HFFc6 (cell line): ENCODE data around the gene EEF1AKMT1. TPM values are rescaled to one million over a fixed set of nuclear protein-coding genes. Genes with fewer than 3 reads are reported as not detected.

Experiments used
- DNase-seq: peaks from one replicate; pipeline ENCODE4 v3.0.0-alpha.2; 2018
- H3K27ac Mint-ChIP-seq: 2 replicates; pipeline ENCODE4 v1.8.0; 2020; ENCODE audit warnings: mild to moderate bottlenecking, mixed read lengths
- H3K27me3 Mint-ChIP-seq: 2 replicates; pipeline ENCODE4 v1.8.0; 2021; ENCODE audit warnings: mild to moderate bottlenecking, moderate library complexity, mixed read lengths; ENCODE audit not compliant: insufficient read depth
- H3K36me3 Mint-ChIP-seq: 2 replicates; pipeline ENCODE4 v1.8.0; 2021; ENCODE audit warnings: low read depth, mixed read lengths
- H3K4me1 Mint-ChIP-seq: 2 replicates; pipeline ENCODE4 v1.8.0; 2020; ENCODE audit warnings: low read depth, mixed read lengths
- H3K4me3 Mint-ChIP-seq: 2 replicates; pipeline ENCODE4 v1.8.0; 2020; ENCODE audit warnings: mild to moderate bottlenecking, moderate library complexity, mixed read lengths
- H3K9me3 Mint-ChIP-seq: 2 replicates; pipeline ENCODE4 v1.8.0; 2020; ENCODE audit warnings: mild to moderate bottlenecking, mixed read lengths
- total RNA-seq, 6 experiments: library from RNA; stranded (reverse); fragmentation: NEBNext Ultra II Directional; extraction: Animal tissue kit (Norgen Biotek cat#: 25700); gene quantifications; 2 replicates in 1 of 6; 3 replicates in 5 of 6; pipeline ENCODE4 v1.2.3, GENCODE V29; 2021
- TF ChIP-seq, protein P1 (sequence below): fragments of 200-600 bp; sonication (generic); IDR thresholded peaks from 2 replicates; pipeline ENCODE4 v1.5.0; 2021; ENCODE audit warnings: antibody characterized with exemption, mild to moderate bottlenecking

The EEF1AKMT1 gene
- total RNA-seq, 6 experiments from 2014 or later: 10.7 to 17.1 (median 13.0) TPM

DNA sequence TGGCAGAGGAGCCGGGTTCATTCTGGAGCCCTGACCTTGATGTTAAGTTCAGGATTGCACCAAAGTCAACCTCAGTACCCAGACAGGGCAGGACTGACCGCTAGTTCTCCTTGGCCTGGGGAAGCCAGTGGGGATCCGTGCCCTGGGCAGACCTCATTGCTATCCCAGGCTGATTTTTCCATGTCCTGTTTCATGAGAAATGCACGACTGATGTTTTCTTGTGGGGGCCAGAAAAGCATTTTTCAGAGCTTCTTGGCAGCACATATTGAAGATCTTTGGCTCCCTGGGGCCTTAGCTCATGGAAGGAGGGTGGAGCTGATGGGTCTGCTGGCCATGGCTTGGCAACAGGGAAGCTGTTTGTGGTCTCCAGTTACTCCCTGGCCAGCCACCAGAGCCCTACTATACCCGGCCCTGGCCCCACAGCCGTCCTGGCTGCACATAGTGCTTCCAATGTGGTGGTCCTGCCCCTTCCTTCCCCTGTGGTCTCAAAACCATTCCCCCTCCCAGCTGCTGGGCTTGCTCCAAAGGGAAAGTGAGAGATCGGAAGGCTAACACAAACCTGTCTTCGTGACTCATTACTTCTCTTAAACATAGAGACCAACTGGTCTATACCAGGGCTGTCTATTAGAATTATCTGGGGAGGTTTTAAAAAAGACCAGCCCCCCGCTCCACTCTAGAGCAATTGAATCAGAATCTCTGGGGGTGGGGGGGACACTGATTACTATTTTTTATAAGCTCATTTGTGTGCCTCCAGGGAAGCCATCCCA, 59.0 kb downstream of the EEF1AKMT1 start:
- Mint-ChIP-seq H3K4me1 (peaks cover 43% of the 10 kb centered on the region), H3K27me3 (peaks cover 1% of the 10 kb centered on the region), H3K9me3 (no peaks in the 10 kb centered on the region), H3K36me3 (no peaks in the 10 kb centered on the region), H3K4me3 (peak overlapping the region; percentile 72), H3K27ac (peak overlapping the region; percentile 74)
- DNase-seq: no peak
- TF ChIP-seq, protein P1, sequence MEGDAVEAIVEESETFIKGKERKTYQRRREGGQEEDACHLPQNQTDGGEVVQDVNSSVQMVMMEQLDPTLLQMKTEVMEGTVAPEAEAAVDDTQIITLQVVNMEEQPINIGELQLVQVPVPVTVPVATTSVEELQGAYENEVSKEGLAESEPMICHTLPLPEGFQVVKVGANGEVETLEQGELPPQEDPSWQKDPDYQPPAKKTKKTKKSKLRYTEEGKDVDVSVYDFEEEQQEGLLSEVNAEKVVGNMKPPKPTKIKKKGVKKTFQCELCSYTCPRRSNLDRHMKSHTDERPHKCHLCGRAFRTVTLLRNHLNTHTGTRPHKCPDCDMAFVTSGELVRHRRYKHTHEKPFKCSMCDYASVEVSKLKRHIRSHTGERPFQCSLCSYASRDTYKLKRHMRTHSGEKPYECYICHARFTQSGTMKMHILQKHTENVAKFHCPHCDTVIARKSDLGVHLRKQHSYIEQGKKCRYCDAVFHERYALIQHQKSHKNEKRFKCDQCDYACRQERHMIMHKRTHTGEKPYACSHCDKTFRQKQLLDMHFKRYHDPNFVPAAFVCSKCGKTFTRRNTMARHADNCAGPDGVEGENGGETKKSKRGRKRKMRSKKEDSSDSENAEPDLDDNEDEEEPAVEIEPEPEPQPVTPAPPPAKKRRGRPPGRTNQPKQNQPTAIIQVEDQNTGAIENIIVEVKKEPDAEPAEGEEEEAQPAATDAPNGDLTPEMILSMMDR: no peak

DNA sequence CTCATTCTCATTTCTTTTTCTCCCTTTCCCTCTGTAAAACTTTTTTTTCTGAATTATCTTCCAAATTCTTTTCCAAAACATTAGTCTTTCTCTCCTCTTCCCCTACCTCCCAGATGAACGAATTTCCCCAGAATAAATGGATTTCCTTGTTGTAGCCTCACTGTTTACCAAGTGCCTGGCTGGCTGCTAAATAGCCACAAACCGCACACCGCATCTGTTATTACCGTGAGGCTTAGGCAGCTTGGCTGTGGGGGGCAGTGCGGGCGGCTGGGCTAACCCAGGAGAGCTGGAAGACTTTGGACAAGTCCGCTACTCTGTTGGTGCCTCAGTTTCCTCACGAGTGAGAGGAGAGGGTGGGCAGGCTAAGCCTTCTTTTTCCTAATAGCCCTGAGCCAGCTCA, 59.6 kb downstream of the EEF1AKMT1 start:
- TF ChIP-seq, protein P1: no peak
- Mint-ChIP-seq H3K27me3 (peaks cover 1% of the 10 kb centered on the region), H3K4me1 (peaks cover 48% of the 10 kb centered on the region), H3K4me3 (peak overlapping the region; percentile 72), H3K27ac (peak overlapping the region; percentile 74), H3K36me3 (no peaks in the 10 kb centered on the region), H3K9me3 (no peaks in the 10 kb centered on the region)
- DNase-seq: no peak

DNA sequence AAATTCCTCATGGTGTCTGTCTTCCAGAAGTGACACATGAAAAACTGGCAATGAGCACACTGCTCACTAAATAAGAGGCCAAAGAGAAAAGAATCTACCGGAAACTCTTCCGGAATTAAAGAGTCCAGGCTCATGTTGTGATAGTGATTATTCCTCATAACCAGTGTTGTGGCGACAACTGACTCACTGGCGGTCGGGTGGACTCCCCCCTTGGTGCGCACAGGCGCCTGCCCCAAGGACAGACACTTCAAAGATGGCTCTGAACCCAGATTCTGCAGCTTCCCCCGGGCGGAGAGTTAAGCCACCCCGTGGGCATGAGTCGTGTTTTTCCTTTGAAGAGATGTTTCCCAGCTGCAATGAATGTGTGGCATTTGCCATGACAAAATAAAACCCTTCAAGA, 60.0 kb downstream of the EEF1AKMT1 start:
- TF ChIP-seq, protein P1: no peak
- Mint-ChIP-seq H3K27me3 (peaks cover 1% of the 10 kb centered on the region), H3K4me1 (peaks cover 53% of the 10 kb centered on the region), H3K27ac (peak overlapping the region; percentile 74), H3K4me3 (peak overlapping the region; percentile 72), H3K36me3 (no peaks in the 10 kb centered on the region), H3K9me3 (no peaks in the 10 kb centered on the region)
- DNase-seq: peak; percentile 77

DNA sequence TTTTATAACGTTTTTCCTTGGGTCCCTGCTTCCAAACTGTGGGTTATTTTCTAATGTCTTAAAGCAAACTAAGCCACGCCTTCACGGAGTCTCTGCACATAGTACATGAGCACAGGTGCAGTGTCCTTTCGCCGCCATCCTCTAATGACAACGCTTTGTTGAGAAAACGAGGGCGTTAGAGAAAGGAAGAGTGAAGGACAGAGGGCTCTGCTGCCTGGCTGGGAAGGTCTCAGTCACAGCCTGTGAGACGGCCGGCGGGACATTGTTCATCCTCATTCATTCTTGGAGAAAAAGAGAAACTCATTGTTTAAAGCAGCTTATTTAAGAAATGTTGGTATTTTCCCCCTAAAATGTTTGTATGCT, 60.8 kb downstream of the EEF1AKMT1 start:
- peak overlapping the region; percentile 72 for H3K4me3 Mint-ChIP-seq
- no peaks in the 10 kb centered on the region for H3K36me3 Mint-ChIP-seq
- TF ChIP-seq, protein P1: no peak
- H3K27ac Mint-ChIP-seq: peak overlapping the region; percentile 74; the same call in 1 of the 2 replicates
- H3K4me1 Mint-ChIP-seq: peaks cover 60% of the 10 kb centered on the region
- DNase-seq: no peak
- H3K9me3 Mint-ChIP-seq: no peaks in the 10 kb centered on the region
- peaks cover under 1% of the 10 kb centered on the region for H3K27me3 Mint-ChIP-seq

DNA sequence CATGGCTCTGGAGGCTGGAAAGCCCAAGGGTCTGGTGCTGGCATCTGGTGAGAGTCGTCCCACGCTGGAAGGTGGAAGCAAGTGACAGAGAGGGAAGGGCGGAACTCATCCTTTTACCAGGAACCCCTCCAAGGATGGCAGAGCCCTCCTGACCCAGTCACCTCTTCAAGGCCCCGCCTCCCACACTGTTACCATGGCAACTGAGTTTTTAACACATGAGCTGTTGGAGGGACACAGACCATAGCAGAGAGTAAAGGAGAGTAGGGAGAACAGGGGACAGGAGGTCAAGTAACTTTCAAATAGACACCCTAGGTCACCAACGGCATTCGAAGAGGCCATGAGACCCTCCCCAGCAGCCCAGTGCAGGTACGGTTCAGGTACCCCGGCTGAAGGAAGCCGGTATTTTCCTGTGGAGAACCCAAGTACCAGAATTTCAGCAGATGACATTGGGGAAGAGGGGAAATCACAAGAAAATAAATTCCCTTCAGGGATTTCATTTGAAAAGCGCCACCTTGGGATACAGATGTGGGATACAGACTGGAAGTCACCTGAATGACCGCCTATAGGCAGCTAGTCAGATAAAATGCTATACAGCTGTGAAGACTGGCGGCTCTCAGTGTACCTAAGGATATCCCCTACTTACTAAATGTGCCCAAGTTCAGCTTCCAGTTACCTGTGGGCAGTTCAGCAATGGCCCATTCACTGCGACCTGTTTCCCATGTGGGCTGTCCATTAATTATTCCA, 62.3 kb downstream of the EEF1AKMT1 start:
- TF ChIP-seq, protein P1: peak; percentile 36; the same call in 1 of the 2 replicates

More for the DNA sequence above, 62.3 kb downstream of the EEF1AKMT1 start:
- no peaks in the 10 kb centered on the region; the same call in none of the 2 replicates for H3K27me3 Mint-ChIP-seq
- no peak overlapping the region for H3K4me3 Mint-ChIP-seq
- no peak for DNase-seq
- H3K36me3 Mint-ChIP-seq: no peaks in the 10 kb centered on the region
- peaks cover 62% of the 10 kb centered on the region for H3K4me1 Mint-ChIP-seq
- no peaks in the 10 kb centered on the region for H3K9me3 Mint-ChIP-seq
- no peak overlapping the region for H3K27ac Mint-ChIP-seq
